NCI-H446 treated with DMSO at 0.1 percent for 48 hours (cell line): Measurements from ENCODE around the gene GDAP1L1.
"Not testable (repeated sequence)": the region's sequence is repeated elsewhere in the genome, so short reads cannot be mapped to it uniquely, and the experiment has no call there.

Source experiments
- DNase-seq: peaks from one replicate; lab custom pipeline; 2025; lab: John Stamatoyannopoulos, UW

Gene GDAP1L1

GRCh38 chr20:44302736-44303135, 55.6 kb downstream of the GDAP1L1 start:
- DNase-seq = no peak

GRCh38 chr20:44304383-44304782, 57.3 kb downstream of the GDAP1L1 start:
- no peak for DNase-seq

- DNase-seq = no peak
These were observed 59.8 kb downstream of the GDAP1L1 start for GRCh38 chr20:44306927-44307326.

- no peak for DNase-seq
These were observed 62.9 kb downstream of the GDAP1L1 start for GRCh38 chr20:44309763-44310663.

GRCh38 chr20:44310664-44311639, 63.8 kb downstream of the GDAP1L1 start, which contains the start of gene FITM2:
FITM2 (minus strand) TSS chr20:44311202; CDS start chr20:44311148, 54 bp downstream.
- peak; percentile 79 for DNase-seq

- no peak for DNase-seq
These were observed 67.8 kb downstream of the GDAP1L1 start for GRCh38 chr20:44314870-44315269.

- DNase-seq = no peak
These were observed 72.8 kb downstream of the GDAP1L1 start for GRCh38 chr20:44319839-44320422.

- no peak for DNase-seq
These were observed 77.2 kb downstream of the GDAP1L1 start for GRCh38 chr20:44324343-44324742.

- DNase-seq = no peak
These were observed 79.5 kb downstream of the GDAP1L1 start for GRCh38 chr20:44326391-44327159.

GRCh38 chr20:44327748-44328147, 80.6 kb downstream of the GDAP1L1 start:
- DNase-seq = not testable (repeated sequence)

- DNase-seq = no peak
These were observed 81.3 kb downstream of the GDAP1L1 start for GRCh38 chr20:44328428-44328827.
